GM12878 (cell line): Measurements from ENCODE around the gene ADRB1.

Experiments used
- BMI1 ChIP-seq: fragments of 450-650 bp; IDR thresholded peaks from 2 replicates; pipeline ENCODE4 v1.6.1; 2016; ENCODE audit warnings: mild to moderate bottlenecking, moderate library complexity, borderline replicate concordance
- CTCF ChIP-seq, 3 experiments: IDR thresholded peaks in 2 of 3; conservative IDR thresholded peaks in 1 of 3; 2 replicates each; pipeline ENCODE4 v1.5.1; 2011; ENCODE audit warnings: low read depth in 3 of 3, low read length in 3 of 3, mild to moderate bottlenecking in 3 of 3, control low read depth in 2 of 3, moderate library complexity in 2 of 3, inconsistent platforms in 1 of 3, mixed read lengths in 1 of 3; ENCODE audit not compliant: control insufficient read depth in 2 of 3, insufficient read depth in 1 of 3; ENCODE audit errors: extremely low read depth in 1 of 3
- DPF2 ChIP-seq: fragments of 450-650 bp; IDR thresholded peaks from 2 replicates; pipeline ENCODE4 v1.6.1; 2017; ENCODE audit warnings: mild to moderate bottlenecking
- JUNB ChIP-seq: IDR thresholded peaks from 2 replicates; pipeline ENCODE4 v1.6.1; 2016; ENCODE audit warnings: antibody characterized with exemption, mild to moderate bottlenecking
- POLR2AphosphoS5 ChIP-seq: IDR thresholded peaks from 2 replicates; pipeline ENCODE4 v1.6.1; 2011; ENCODE audit warnings: mild to moderate bottlenecking, low read length, inconsistent platforms
- RAD51 ChIP-seq: fragments of 450-650 bp; IDR thresholded peaks from 2 replicates; pipeline ENCODE4 v1.6.1; 2016; ENCODE audit warnings: moderate library complexity, mild to moderate bottlenecking, inconsistent platforms
- RBBP5 ChIP-seq: fragments of 200-600 bp; sonication (generic); conservative IDR thresholded peaks from 2 replicates; pipeline ENCODE4 v1.6.1; 2016
- REST ChIP-seq: IDR thresholded peaks from 2 replicates; pipeline ENCODE4 v1.6.1; 2012; ENCODE audit warnings: mild to moderate bottlenecking, low read depth, low read length
- SMARCA5 ChIP-seq: fragments of 450-650 bp; IDR thresholded peaks from 2 replicates; pipeline ENCODE4 v1.6.1; 2017; ENCODE audit warnings: mild to moderate bottlenecking
- SMC3 ChIP-seq: IDR thresholded peaks from 2 replicates; pipeline ENCODE4 v1.6.1; 2011; ENCODE audit warnings: low read length, improper control_type of control experiment, borderline replicate concordance
- TARDBP ChIP-seq: IDR thresholded peaks from 2 replicates; pipeline ENCODE4 v1.6.1; 2016; ENCODE audit warnings: borderline replicate concordance

- TF ChIP-seq POLR2AphosphoS5 (no peak), JUNB (no peak), RAD51 (no peak), CTCF (IDR thresholded peaks at IDR 0.05 in 2 of 3, conservative IDR thresholded peaks at IDR 0.05 in 1 of 3; ENCODE audit: control insufficient read depth in 2 of 3, extremely low read depth in 1 of 3, insufficient read depth in 1 of 3, low read depth in 3 of 3, low read length in 3 of 3) (no peak), SMC3 (no peak), TARDBP (no peak), REST (no peak), RBBP5 (no peak), BMI1 (no peak), SMARCA5 (no peak), DPF2 (no peak)
Observed at GRCh38 chr10:114077815-114078219, 34.2 kb downstream of the ADRB1 start.
